ENCODE data around the gene CPOX. TPM values are rescaled to one million over a fixed set of nuclear protein-coding genes. Genes with fewer than 3 reads are reported as not detected.
"Not testable (repeated sequence)": the region's sequence is repeated elsewhere in the genome, so short reads cannot be mapped to it uniquely, and the experiment has no call there.

Gene CPOX
- total and polyA plus RNA-seq, 2 of the 8 experiments (the other 6 are each of a cell fraction or from before 2014, with no cell fraction given) = 17.4 to 27.0 TPM

DNA sequence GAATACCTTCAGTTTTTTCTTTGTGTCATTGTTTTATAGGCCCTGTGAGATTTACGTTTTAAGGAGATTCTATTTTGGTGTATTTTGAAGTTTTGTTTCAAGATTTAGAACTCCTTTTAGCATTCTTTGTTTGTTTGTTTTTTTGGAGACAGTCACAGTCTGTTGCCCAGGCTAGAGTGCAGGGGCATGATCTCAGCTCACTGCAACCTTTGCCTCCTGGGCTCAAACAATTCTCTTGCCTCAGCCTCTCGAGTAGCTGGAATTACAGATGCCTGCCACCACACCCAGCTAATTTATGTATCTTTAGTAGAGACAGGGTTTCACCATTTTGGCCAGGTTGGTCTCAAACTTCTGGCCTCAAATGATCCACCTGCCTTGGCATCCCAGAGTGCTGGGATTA, 48.3 kb upstream of the CPOX start:
- H4K20me1 ChIP-seq (replicated peaks in 1 of 2; ENCODE audit: control insufficient read depth in 1 of 2, insufficient read depth in 2 of 2, low read length in 2 of 2); H3K36me3 ChIP-seq (ENCODE audit: control insufficient read depth in 2 of 4, insufficient read depth in 4 of 4, low read length in 3 of 4); H4K91ac ChIP-seq (replicated peaks; ENCODE audit: insufficient read length, low read length); H3K4me3 ChIP-seq (ENCODE audit: extremely low read depth in 1 of 4, insufficient read depth in 2 of 4, low read depth in 3 of 4, low read length in 4 of 4); H3K18ac ChIP-seq (ENCODE audit: extremely low read depth, low read length); H3K23me2 ChIP-seq (ENCODE audit: low read depth, low read length); H3K27ac ChIP-seq (ENCODE audit: low read depth, low read length); H3K4ac ChIP-seq (replicated peaks; ENCODE audit: insufficient read length, low read depth, low read length); H2BK20ac ChIP-seq (ENCODE audit: low read length); DNase-seq (ENCODE audit: low read depth in 1 of 2, low spot score in 2 of 2); H2BK5ac ChIP-seq (ENCODE audit: low read depth, low read length); POLR2A ChIA-PET (ENCODE audit: partially characterized antibody); H3K23ac ChIP-seq (ENCODE audit: insufficient read length); H2AK5ac ChIP-seq (ENCODE audit: low read depth, low read length); FAIRE-seq; H3K9me3 ChIP-seq (ENCODE audit: insufficient read depth in 2 of 2, low read depth in 1 of 2, low read length in 1 of 2); H3K56ac ChIP-seq (replicated peaks; ENCODE audit: insufficient read length, low read depth, low read length); H2BK12ac ChIP-seq (ENCODE audit: low read depth, low read length); H2BK15ac ChIP-seq (ENCODE audit: low read length); H3K14ac ChIP-seq (ENCODE audit: insufficient read length); H3K79me2 ChIP-seq (ENCODE audit: control insufficient read depth in 1 of 2, insufficient read depth in 2 of 2, low read length in 2 of 2); H3K4me2 ChIP-seq (ENCODE audit: insufficient read depth in 1 of 2, low read depth in 2 of 2, low read length in 2 of 2); H3K27me3 ChIP-seq (replicated peaks in 1 of 4; ENCODE audit: control insufficient read depth in 3 of 4, extremely low read depth in 1 of 4, insufficient read depth in 3 of 4, low read length in 3 of 4); H2BK120ac ChIP-seq (replicated peaks; ENCODE audit: low read depth, low read length); H4K8ac ChIP-seq (ENCODE audit: extremely low read depth, insufficient read depth, low read length); H4K5ac ChIP-seq (ENCODE audit: insufficient read length, low read depth, low read length); H2AFZ ChIP-seq (ENCODE audit: low read length); H3K4me1 ChIP-seq (replicated peaks in 1 of 4; ENCODE audit: control insufficient read depth in 3 of 4, insufficient read depth in 4 of 4, low read length in 3 of 4); H3K79me1 ChIP-seq (ENCODE audit: low read depth, low read length); H3K9ac ChIP-seq (replicated peaks in 1 of 4; ENCODE audit: extremely low read depth in 1 of 4, low read depth in 3 of 4, low read length in 3 of 4): not testable (repeated sequence)
- 80% methylated on average over 2 of the region's 2 CpGs; no CpG with 5 or more reads in 1 of the 2 experiments for WGBS, 2 experiments (ENCODE audit: extremely low coverage in 1 of 2, insufficient coverage in 1 of 2, insufficient read length in 1 of 2, insufficient replicate concordance in 2 of 2, low coverage in 1 of 2, low lambda C conversion rate in 2 of 2, missing lambda C conversion rate in 1 of 2)
- CTCF ChIA-PET (ENCODE audit: partially characterized antibody) = interaction anchor here (0.9 to 4.7 kb wide), 5 partner anchors 16 to 184 kb away, joined by 3 to 17 read pairs (median 4); no protein-coding TSS in a partner anchor

DNA sequence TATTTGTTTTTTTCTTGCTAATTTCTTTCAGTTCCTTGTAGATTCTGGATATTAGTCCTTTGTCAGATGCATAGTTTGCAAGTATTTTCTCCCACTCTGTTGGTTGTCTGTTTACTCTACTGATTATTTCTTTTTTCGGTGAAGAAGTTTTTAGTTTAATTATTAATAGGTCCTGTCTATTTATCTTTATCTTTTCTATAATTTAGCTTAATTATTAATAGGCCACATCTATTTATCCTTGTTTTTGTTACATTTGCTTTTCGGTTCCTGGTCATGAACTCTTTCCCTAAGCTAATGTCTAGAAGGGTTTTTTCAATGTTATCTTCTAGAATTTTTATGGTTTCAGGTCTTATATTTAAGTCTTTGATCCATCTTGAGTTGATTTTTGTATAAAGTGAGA, 45.1 kb upstream of the CPOX start:
- H3K9me3 ChIP-seq (ENCODE audit: insufficient read depth in 2 of 2, low read depth in 1 of 2, low read length in 1 of 2); H3K14ac ChIP-seq (ENCODE audit: insufficient read length); H3K27ac ChIP-seq (ENCODE audit: low read depth, low read length); H2BK5ac ChIP-seq (ENCODE audit: low read depth, low read length); H4K91ac ChIP-seq (replicated peaks; ENCODE audit: insufficient read length, low read length); H3K4me1 ChIP-seq (replicated peaks in 1 of 4; ENCODE audit: control insufficient read depth in 3 of 4, insufficient read depth in 4 of 4, low read length in 3 of 4); CTCF ChIA-PET (ENCODE audit: partially characterized antibody); FAIRE-seq; H3K4me3 ChIP-seq (ENCODE audit: extremely low read depth in 1 of 4, insufficient read depth in 2 of 4, low read depth in 3 of 4, low read length in 4 of 4); H2BK20ac ChIP-seq (ENCODE audit: low read length); H3K4me2 ChIP-seq (ENCODE audit: insufficient read depth in 1 of 2, low read depth in 2 of 2, low read length in 2 of 2); DNase-seq (ENCODE audit: low read depth in 1 of 2, low spot score in 2 of 2); H2BK12ac ChIP-seq (ENCODE audit: low read depth, low read length); H3K23me2 ChIP-seq (ENCODE audit: low read depth, low read length); H3K27me3 ChIP-seq (replicated peaks in 1 of 4; ENCODE audit: control insufficient read depth in 3 of 4, extremely low read depth in 1 of 4, insufficient read depth in 3 of 4, low read length in 3 of 4); H2BK120ac ChIP-seq (replicated peaks; ENCODE audit: low read depth, low read length); H4K8ac ChIP-seq (ENCODE audit: extremely low read depth, insufficient read depth, low read length); H2BK15ac ChIP-seq (ENCODE audit: low read length); H3K79me2 ChIP-seq (ENCODE audit: control insufficient read depth in 1 of 2, insufficient read depth in 2 of 2, low read length in 2 of 2); H3K18ac ChIP-seq (ENCODE audit: extremely low read depth, low read length); H3K36me3 ChIP-seq (ENCODE audit: control insufficient read depth in 2 of 4, insufficient read depth in 4 of 4, low read length in 3 of 4); H3K4ac ChIP-seq (replicated peaks; ENCODE audit: insufficient read length, low read depth, low read length); H2AK5ac ChIP-seq (ENCODE audit: low read depth, low read length); POLR2A ChIA-PET (ENCODE audit: partially characterized antibody); H4K20me1 ChIP-seq (replicated peaks in 1 of 2; ENCODE audit: control insufficient read depth in 1 of 2, insufficient read depth in 2 of 2, low read length in 2 of 2); H3K79me1 ChIP-seq (ENCODE audit: low read depth, low read length); H3K23ac ChIP-seq (ENCODE audit: insufficient read length); H4K5ac ChIP-seq (ENCODE audit: insufficient read length, low read depth, low read length); H2AFZ ChIP-seq (ENCODE audit: low read length); H3K56ac ChIP-seq (replicated peaks; ENCODE audit: insufficient read length, low read depth, low read length); H3K9ac ChIP-seq (replicated peaks in 1 of 4; ENCODE audit: extremely low read depth in 1 of 4, low read depth in 3 of 4, low read length in 3 of 4): not testable (repeated sequence)
- 95% methylated on average over 2 of the region's 2 CpGs; no CpG with 5 or more reads in 1 of the 2 experiments for WGBS, 2 experiments (ENCODE audit: extremely low coverage in 1 of 2, insufficient coverage in 1 of 2, insufficient read length in 1 of 2, insufficient replicate concordance in 2 of 2, low coverage in 1 of 2, low lambda C conversion rate in 2 of 2, missing lambda C conversion rate in 1 of 2)
